ENCODE measurements around the gene SLC22A15. TPM values are rescaled to one million over a fixed set of nuclear protein-coding genes. Genes with fewer than 3 reads are reported as not detected.

The SLC22A15 gene
- total RNA-seq, 2 experiments from 2014 or later = 0.12 to 0.17 TPM

DNA sequence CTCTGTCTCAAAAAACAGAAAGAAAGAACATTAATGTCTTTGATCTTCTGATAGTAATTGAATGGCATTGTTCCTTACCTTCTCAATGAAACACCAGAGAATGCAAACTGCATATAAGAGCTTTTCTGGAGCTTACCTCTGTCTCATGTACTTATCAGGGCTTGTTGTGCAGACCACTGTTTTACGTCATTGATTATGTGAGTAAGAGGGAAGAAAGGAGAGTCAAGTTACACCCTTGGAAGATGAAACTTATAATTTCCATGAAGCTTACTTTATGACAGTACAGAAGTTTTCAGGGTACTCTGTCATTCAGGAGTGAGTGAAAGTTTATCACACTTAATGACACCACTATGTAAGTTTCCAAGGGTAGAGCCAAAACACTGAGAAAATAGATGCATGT, 85.9 kb downstream of the SLC22A15 start:
- CTCF ChIA-PET = no interaction called here
- H3K27me3 Mint-ChIP-seq (ENCODE audit: low read depth) = peaks cover 8% of the 10 kb centered on the region
- H3K4me1 Mint-ChIP-seq (ENCODE audit: low read depth) = no peaks in the 10 kb centered on the region
- intact Hi-C loops (cut with micrococcal nuclease) = no loop called here
- H3K4me3 Mint-ChIP-seq = no peak overlapping the region
- no peaks in the 10 kb centered on the region for H3K36me3 Mint-ChIP-seq (ENCODE audit: low read depth)
- no peak overlapping the region for H3K27ac Mint-ChIP-seq
- H3K9me3 Mint-ChIP-seq = peaks cover 6% of the 10 kb centered on the region
- DNase-seq = no peak

DNA sequence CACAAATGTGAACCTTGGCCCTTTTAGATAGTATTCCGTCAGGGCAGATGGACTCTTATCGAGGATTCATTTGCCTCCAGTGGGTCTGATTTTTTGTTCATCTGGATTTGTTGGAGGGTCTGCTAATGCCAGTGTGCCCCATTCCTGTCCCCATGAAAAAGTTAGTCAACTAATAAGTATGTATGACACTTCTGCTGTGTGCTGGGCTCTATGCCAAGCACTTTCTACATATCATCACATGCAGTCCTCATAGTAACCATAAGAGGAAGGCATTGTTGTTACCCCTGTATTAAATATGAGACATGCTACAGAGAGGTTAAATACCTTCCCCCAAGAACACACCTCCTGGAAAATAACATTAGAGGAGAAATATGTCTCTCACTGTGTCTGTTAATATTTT, 88.3 kb downstream of the SLC22A15 start:
- CTCF ChIA-PET = no interaction called here
- H3K27ac Mint-ChIP-seq = no peak overlapping the region
- intact Hi-C loops (cut with micrococcal nuclease) = no loop called here

DNA sequence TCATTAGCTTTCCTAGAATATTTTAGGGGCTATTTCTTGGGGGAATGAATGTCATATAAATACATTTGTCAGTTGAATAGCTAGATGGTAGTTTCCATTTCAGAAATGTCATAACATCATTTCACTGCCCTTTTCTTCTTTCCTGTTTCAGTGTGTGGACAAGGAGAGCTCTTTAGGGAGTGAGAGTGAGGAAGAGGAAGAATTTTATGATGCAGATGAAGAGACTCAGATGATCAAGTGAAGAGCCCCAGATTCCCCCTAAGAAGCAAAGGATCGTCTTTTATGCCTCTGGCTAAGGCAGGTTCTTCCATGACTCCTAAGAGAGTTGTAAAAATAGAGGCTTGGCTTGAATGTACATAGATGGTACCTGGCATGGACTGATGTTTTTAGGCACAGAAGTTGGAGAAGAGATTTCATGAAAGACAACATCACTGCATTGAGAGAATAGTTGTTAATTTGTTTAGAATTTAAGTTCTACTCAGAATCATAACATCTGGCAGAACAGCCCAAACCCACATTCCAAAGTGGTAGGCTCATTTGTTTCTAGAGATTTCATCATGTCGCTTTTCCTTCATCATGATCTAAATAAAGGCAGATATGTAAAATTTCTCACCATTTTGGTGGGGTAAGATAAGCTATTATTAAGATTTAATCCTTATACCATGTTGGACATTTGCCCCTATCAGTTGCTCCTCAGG, 90.7 kb downstream of the SLC22A15 start:
- intact Hi-C loops (cut with micrococcal nuclease) = no loop called here

More for the DNA sequence above, 88.3 kb downstream of the SLC22A15 start:
- Mint-ChIP-seq H3K9me3 (no peaks in the 10 kb centered on the region), H3K27me3 (ENCODE audit: low read depth) (peaks cover 12% of the 10 kb centered on the region), H3K36me3 (ENCODE audit: low read depth) (no peaks in the 10 kb centered on the region), H3K4me1 (ENCODE audit: low read depth) (no peaks in the 10 kb centered on the region), H3K4me3 (no peak overlapping the region)
- DNase-seq = no peak

DNA sequence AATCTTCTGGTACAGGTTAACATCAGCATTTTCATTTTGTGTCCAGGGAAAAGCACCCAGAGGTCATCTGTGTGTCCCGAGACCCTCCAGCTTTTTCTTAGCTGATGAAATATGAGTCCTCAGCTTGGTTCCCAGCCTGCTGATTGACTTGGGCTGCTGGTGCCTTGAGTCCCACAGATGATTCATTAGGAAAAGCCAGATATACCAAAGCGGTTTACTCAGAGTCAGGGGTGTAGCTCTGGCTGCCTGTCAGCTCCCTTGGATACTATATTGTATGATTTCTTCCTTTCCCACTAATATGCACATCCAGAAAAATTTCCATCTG, 91.2 kb downstream of the SLC22A15 start:
- Mint-ChIP-seq H3K9me3 (no peaks in the 10 kb centered on the region), H3K27ac (no peak overlapping the region), H3K36me3 (ENCODE audit: low read depth) (no peaks in the 10 kb centered on the region), H3K4me3 (no peak overlapping the region), H3K27me3 (ENCODE audit: low read depth) (peaks cover 10% of the 10 kb centered on the region), H3K4me1 (ENCODE audit: low read depth) (no peaks in the 10 kb centered on the region)
- CTCF ChIA-PET = interaction anchor here (1.2 kb wide), 1 partner anchor 72 kb away, joined by 4 read pairs; no protein-coding TSS in a partner anchor
- intact Hi-C loops (cut with micrococcal nuclease) = no loop called here
- DNase-seq = no peak

More for the DNA sequence above, 90.7 kb downstream of the SLC22A15 start:
- Mint-ChIP-seq H3K36me3 (ENCODE audit: low read depth) (no peaks in the 10 kb centered on the region), H3K9me3 (no peaks in the 10 kb centered on the region), H3K27me3 (ENCODE audit: low read depth) (peaks cover 10% of the 10 kb centered on the region), H3K27ac (no peak overlapping the region), H3K4me3 (no peak overlapping the region), H3K4me1 (ENCODE audit: low read depth) (no peaks in the 10 kb centered on the region)
- CTCF ChIA-PET = interaction anchor here (1.2 kb wide), 1 partner anchor 72 kb away, joined by 4 read pairs; no protein-coding TSS in a partner anchor
- no peak for DNase-seq

DNA sequence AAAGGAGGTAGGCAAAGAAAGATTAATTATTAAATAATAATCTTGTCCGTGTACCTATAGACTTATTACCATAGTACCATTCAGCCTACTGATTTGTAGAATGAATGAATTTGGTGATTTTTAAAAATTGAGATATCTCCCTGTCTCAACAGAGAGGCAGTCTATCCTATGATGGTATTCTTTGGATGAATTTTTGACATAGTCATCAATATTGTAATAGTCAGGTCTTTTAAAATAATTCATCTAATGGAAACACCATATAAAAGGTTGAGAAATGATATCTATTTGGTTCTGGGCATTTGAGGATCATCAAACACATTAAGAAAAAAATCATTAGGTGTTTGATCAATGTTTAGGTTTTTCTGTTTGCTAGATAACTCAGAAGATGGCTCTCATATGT, 99.3 kb downstream of the SLC22A15 start:
- no peaks in the 10 kb centered on the region for H3K9me3 Mint-ChIP-seq
- CTCF ChIA-PET = no interaction called here
- intact Hi-C loops (cut with micrococcal nuclease) = no loop called here

DNA sequence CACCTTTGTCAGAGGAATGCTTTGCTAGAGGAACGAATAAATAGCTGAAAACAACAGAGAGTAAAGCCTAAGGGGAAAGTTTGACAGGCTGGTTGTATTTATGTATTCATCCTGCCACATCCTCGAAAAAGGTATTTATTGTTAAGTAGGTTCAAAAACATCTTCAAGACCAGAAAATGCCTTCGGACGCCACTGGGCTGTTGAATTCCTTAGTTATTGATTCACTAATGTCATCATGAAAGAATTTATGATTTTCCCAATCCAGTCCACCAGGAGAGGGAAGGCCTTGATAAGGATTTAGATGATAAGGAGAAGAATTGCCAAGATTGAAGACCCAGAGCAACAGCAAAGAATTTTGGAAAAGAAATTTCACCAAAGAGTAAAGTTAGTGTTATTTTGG, 99.7 kb downstream of the SLC22A15 start:
- intact Hi-C loops (cut with micrococcal nuclease) = no loop called here
- H3K4me3 Mint-ChIP-seq = no peak overlapping the region
- H3K9me3 Mint-ChIP-seq = no peaks in the 10 kb centered on the region
- H3K4me1 Mint-ChIP-seq (ENCODE audit: low read depth) = no peaks in the 10 kb centered on the region
- CTCF ChIA-PET = no interaction called here
- H3K36me3 Mint-ChIP-seq (ENCODE audit: low read depth) = no peaks in the 10 kb centered on the region
- DNase-seq = no peak
- H3K27me3 Mint-ChIP-seq (ENCODE audit: low read depth) = peaks cover 4% of the 10 kb centered on the region
- H3K27ac Mint-ChIP-seq = no peak overlapping the region

More for the DNA sequence above, 99.3 kb downstream of the SLC22A15 start:
- H3K4me1 Mint-ChIP-seq (ENCODE audit: low read depth) = no peaks in the 10 kb centered on the region
- DNase-seq = no peak
- peaks cover 4% of the 10 kb centered on the region for H3K27me3 Mint-ChIP-seq (ENCODE audit: low read depth)
- no peak overlapping the region for H3K27ac Mint-ChIP-seq
- H3K4me3 Mint-ChIP-seq = no peak overlapping the region
- no peaks in the 10 kb centered on the region for H3K36me3 Mint-ChIP-seq (ENCODE audit: low read depth)

DNA sequence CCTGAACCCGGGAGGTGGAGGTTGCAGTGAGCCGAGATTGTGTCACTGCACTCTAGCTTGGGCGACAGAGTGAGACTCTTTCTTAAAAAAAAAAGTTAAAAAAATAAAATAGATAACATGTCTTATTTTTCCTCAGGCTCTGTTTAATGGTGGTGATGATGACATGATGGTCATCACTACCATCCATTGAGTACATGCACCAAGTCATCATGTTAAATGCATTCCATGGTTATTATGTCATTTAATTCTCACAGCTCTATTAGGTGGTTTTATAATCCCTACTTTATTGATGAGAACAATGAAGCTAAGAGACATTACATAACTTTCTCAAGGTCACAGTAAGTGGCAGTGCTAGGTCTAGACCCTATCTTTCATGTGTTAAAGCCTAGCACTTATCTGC, 100.5 kb downstream of the SLC22A15 start:
- intact Hi-C loops (cut with micrococcal nuclease) = no loop called here
- H3K36me3 Mint-ChIP-seq (ENCODE audit: low read depth) = no peaks in the 10 kb centered on the region
- no peak for DNase-seq
- no peak overlapping the region for H3K4me3 Mint-ChIP-seq
- H3K27ac Mint-ChIP-seq = no peak overlapping the region
- peaks cover 4% of the 10 kb centered on the region for H3K27me3 Mint-ChIP-seq (ENCODE audit: low read depth)
- no peaks in the 10 kb centered on the region for H3K9me3 Mint-ChIP-seq
- CTCF ChIA-PET = no interaction called here
- H3K4me1 Mint-ChIP-seq (ENCODE audit: low read depth) = no peaks in the 10 kb centered on the region

DNA sequence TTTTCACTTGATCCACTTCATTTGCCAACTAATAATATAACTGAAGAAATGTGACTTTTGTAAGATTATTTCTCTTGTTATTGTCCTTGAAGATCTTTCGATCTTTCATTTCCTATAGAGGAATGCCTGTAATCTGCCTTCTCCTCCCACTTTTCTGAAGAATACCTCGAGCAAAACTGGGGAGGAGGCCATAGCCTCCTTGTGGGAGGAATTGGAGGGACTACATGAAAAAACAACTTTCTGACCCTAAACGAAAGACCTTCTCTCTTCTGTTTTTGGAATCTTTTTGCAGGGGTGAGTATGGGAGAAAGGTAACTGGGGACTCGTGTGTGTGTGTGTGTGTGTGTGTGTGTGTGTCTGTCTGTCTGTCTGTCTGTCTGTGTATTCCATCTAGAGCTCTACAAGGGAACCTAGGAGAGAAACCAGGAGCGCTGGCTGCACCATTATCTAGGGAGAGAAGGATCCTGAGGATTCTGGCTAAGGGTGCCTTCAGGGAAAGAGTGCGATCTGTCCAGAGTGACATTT, 102.4 kb downstream of the SLC22A15 start:
- Mint-ChIP-seq H3K27ac (no peak overlapping the region), H3K4me3 (no peak overlapping the region)

DNA sequence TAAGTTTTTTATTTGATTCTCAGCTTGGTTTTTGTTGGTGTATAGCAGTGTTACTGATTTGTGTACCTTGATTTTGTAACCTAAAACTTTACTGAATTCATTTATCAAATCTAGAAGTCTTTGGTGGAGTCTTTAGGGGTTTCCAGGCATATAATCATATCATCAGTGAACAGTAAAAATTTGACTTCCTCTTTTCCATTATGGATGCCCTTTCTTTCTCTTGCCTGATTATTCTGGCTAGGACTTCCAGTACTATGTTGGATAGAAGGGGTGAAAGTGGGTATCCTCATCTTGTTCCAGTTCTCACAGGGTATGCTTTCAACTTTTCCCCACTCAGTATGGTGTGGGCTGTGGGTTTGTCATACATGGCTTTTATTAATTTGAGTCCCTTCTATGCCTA, 111.3 kb downstream of the SLC22A15 start:
- Mint-ChIP-seq H3K4me1 (ENCODE audit: low read depth) (no peaks in the 10 kb centered on the region), H3K9me3 (peaks cover 21% of the 10 kb centered on the region), H3K36me3 (ENCODE audit: low read depth) (peaks cover 4% of the 10 kb centered on the region), H3K4me3 (no peak overlapping the region), H3K27me3 (ENCODE audit: low read depth) (peaks cover 17% of the 10 kb centered on the region), H3K27ac (no peak overlapping the region)
- intact Hi-C loops (cut with micrococcal nuclease) = no loop called here
- DNase-seq = no peak
- CTCF ChIA-PET = interaction anchor here (0.7 kb wide), 1 partner anchor 68 kb away, joined by 3 read pairs; no protein-coding TSS in a partner anchor

More for the DNA sequence above, 102.4 kb downstream of the SLC22A15 start:
- H3K27me3 Mint-ChIP-seq (ENCODE audit: low read depth) = peaks cover 4% of the 10 kb centered on the region
- no peaks in the 10 kb centered on the region for H3K4me1 Mint-ChIP-seq (ENCODE audit: low read depth)
- no peaks in the 10 kb centered on the region for H3K9me3 Mint-ChIP-seq
- CTCF ChIA-PET = no interaction called here
- intact Hi-C loops (cut with micrococcal nuclease) = no loop called here
- no peaks in the 10 kb centered on the region for H3K36me3 Mint-ChIP-seq (ENCODE audit: low read depth)
- DNase-seq = no peak

DNA sequence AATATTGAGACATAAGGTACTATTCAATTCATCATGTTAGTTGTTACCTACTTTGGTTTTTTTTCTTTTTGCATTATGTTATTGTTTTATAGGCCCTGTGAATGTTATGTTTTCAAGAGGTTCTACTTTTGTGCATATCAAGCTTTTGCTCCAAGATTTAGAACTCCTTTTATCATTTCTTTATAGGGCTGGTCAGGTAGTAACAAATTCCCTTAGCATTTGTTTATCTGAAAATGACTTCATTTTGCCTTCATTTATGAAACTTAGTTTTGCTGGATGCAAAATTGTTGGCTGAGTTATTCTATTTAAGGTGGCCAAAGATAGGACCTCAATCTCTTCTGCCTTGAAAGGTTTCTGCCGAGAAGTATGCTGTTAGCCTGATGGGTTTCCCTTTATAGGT, 113.6 kb downstream of the SLC22A15 start:
- Mint-ChIP-seq H3K4me3 (no peak overlapping the region), H3K9me3 (peaks cover 21% of the 10 kb centered on the region), H3K4me1 (ENCODE audit: low read depth) (no peaks in the 10 kb centered on the region), H3K27ac (no peak overlapping the region), H3K36me3 (ENCODE audit: low read depth) (peaks cover 4% of the 10 kb centered on the region), H3K27me3 (ENCODE audit: low read depth) (peaks cover 27% of the 10 kb centered on the region)
- intact Hi-C loops (cut with micrococcal nuclease) = no loop called here
- CTCF ChIA-PET = no interaction called here
- DNase-seq = no peak

DNA sequence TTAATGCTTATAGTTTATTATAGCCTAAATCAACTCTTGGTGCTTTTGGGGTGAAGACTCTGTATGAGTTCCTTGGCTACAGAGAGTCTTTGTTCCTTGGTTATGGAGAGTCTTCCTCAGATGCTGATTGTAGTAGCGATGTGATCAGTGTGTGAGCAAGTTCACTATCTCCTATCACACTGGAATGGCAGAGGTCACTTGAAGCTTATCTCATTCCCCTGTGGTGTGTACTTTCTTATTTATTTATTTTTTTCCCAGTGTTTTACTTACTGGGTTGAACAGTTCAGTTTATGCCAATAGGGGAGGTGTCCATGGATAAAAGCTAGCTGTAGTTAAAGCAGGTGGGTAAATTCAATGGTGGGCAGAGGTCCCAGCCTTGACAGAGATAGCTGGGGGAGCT, 114.8 kb downstream of the SLC22A15 start:
- Mint-ChIP-seq H3K36me3 (ENCODE audit: low read depth) (peaks cover 4% of the 10 kb centered on the region), H3K4me1 (ENCODE audit: low read depth) (no peaks in the 10 kb centered on the region), H3K27ac (no peak overlapping the region), H3K27me3 (ENCODE audit: low read depth) (peaks cover 26% of the 10 kb centered on the region), H3K4me3 (no peak overlapping the region), H3K9me3 (peaks cover 22% of the 10 kb centered on the region)
- intact Hi-C loops (cut with micrococcal nuclease) = no loop called here
- DNase-seq = no peak
- CTCF ChIA-PET = interaction anchor here (0.7 kb wide), 1 partner anchor 358 kb away, joined by 3 read pairs; no protein-coding TSS in a partner anchor

DNA sequence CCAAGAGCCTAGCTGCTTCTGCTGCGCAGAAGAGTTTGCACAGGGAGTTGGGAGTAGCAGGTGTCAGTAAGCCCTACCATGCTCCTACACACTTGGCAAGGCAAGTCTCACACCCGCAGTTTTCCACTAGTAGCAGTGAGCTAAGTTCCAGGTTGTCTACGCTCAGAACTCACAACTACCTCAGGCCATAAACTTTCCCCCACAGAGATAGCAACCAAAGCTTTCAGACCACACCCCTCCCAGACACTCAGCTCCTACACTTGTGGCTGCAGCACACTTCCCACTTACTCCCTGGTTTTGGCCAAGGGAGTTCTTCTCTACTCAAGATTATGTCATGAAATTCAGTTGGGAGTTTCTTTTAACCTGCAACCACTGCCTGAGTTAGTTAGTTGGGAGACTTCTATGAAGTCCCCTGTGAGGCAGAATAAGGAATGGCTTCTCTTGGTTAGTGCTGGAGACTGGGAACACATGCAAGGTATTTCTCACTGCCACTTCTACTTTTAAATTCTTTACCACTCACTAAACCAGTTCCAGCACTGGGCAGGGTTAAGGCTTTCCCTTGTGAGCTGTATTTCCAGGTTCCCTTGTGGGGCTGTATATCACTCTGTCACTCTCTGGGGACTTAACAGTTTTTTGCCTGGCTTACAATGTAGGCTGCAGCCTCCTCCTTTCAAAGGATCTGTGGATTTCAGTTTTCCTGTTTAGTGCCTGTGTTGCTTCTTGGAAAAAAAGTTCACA, 116.6 kb downstream of the SLC22A15 start:
- H3K27me3 Mint-ChIP-seq (ENCODE audit: low read depth) = peaks cover 21% of the 10 kb centered on the region
- intact Hi-C loops (cut with micrococcal nuclease) = no loop called here
- H3K9me3 Mint-ChIP-seq = peaks cover 25% of the 10 kb centered on the region
- no peak overlapping the region for H3K4me3 Mint-ChIP-seq
- H3K27ac Mint-ChIP-seq = no peak overlapping the region
- H3K4me1 Mint-ChIP-seq (ENCODE audit: low read depth) = no peaks in the 10 kb centered on the region
- DNase-seq = no peak
- CTCF ChIA-PET = interaction anchor here (0.7 kb wide), 1 partner anchor 29 kb away, joined by 3 read pairs; no protein-coding TSS in a partner anchor
- peaks cover 6% of the 10 kb centered on the region for H3K36me3 Mint-ChIP-seq (ENCODE audit: low read depth)

DNA sequence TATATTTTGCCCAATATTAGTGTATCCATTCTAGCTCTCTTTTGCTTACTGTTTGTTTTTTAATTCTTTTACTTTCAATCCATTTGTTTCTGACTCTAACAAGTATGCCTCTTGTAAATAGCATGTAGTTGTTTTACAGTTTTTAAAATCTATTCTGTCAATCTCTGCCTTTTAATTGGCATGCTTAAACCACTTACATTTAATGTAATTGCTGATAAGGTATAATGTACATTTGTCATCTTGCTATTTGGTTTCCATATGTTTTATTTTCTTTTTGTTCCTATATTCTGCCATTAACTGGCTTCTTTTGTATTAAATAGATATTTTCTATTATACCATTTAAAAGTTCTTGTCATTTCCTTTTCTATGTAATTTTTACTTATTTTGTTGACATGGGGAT, 118.7 kb downstream of the SLC22A15 start:
- Mint-ChIP-seq H3K27me3 (ENCODE audit: low read depth) (peaks cover 21% of the 10 kb centered on the region), H3K36me3 (ENCODE audit: low read depth) (peaks cover 6% of the 10 kb centered on the region), H3K4me1 (ENCODE audit: low read depth) (no peaks in the 10 kb centered on the region), H3K4me3 (no peak overlapping the region), H3K9me3 (peaks cover 17% of the 10 kb centered on the region), H3K27ac (no peak overlapping the region)
- intact Hi-C loops (cut with micrococcal nuclease) = no loop called here
- DNase-seq = no peak
- CTCF ChIA-PET = no interaction called here

Measured in activated naive CD4-positive, alpha-beta T cell treated with anti-CD3 and anti-CD28 coated beads for 36 hours (primary cell).